Smooth muscle cell (in vitro differentiated cells): ENCODE results near the gene ZNF532. TPM values are rescaled to one million over a fixed set of nuclear protein-coding genes. Genes with fewer than 3 reads are reported as not detected.

ENCODE experiments used
- DNase-seq: peaks from one replicate; lab custom pipeline; 2025; ENCODE audit not compliant: unreplicated experiment; lab: John Stamatoyannopoulos, UW
- H2AFZ ChIP-seq: fragments of 200-600 bp; sonication (generic); 2 replicates; pipeline ENCODE4 v1.6.0; 2016; ENCODE audit warnings: antibody characterized with exemption, low read depth, mild to moderate bottlenecking
- H3F3A ChIP-seq: fragments of 200-600 bp; sonication (generic); 2 replicates; pipeline ENCODE4 v1.6.0; 2017; ENCODE audit warnings: antibody characterized with exemption, low read depth
- H3K27ac ChIP-seq: fragments of 200-600 bp; sonication (generic); 2 replicates; pipeline ENCODE4 v1.5.1; 2016; ENCODE audit warnings: low read depth, mild to moderate bottlenecking
- H3K27me3 ChIP-seq: fragments of 200-600 bp; sonication (generic); 2 replicates; pipeline ENCODE4 v1.6.1; 2016; ENCODE audit warnings: low read depth, mild to moderate bottlenecking
- H3K36me3 ChIP-seq: fragments of 200-600 bp; sonication (generic); 2 replicates; pipeline ENCODE4 v1.5.1; 2016; ENCODE audit warnings: low read depth
- H3K4me1 ChIP-seq: fragments of 200-600 bp; sonication (generic); 2 replicates; pipeline ENCODE4 v1.5.1; 2016; ENCODE audit warnings: low read depth
- H3K4me2 ChIP-seq: fragments of 200-600 bp; sonication (generic); 2 replicates; pipeline ENCODE4 v1.6.0; 2016; ENCODE audit warnings: mild to moderate bottlenecking
- H3K4me3 ChIP-seq: fragments of 200-600 bp; sonication (generic); 2 replicates; pipeline ENCODE4 v1.5.1; 2016; ENCODE audit warnings: mild to moderate bottlenecking
- H3K79me2 ChIP-seq: fragments of 200-600 bp; sonication (generic); 2 replicates; pipeline ENCODE4 v1.6.0; 2016; ENCODE audit warnings: low read depth, mild to moderate bottlenecking
- H3K9ac ChIP-seq: fragments of 200-600 bp; sonication (generic); 2 replicates; pipeline ENCODE4 v1.6.0; 2016; ENCODE audit warnings: low read depth
- H3K9me3 ChIP-seq: fragments of 200-600 bp; sonication (generic); replicated peaks from 2 replicates; pipeline ENCODE4 v1.5.1; 2016; ENCODE audit warnings: low read depth
- H4K20me1 ChIP-seq: fragments of 200-600 bp; sonication (generic); 2 replicates; pipeline ENCODE4 v1.6.0; 2016; ENCODE audit warnings: low read depth
- CTCF ChIP-seq: fragments of 200-600 bp; sonication (generic); IDR thresholded peaks from 2 replicates; pipeline ENCODE4 v1.5.1; 2017; ENCODE audit warnings: borderline replicate concordance, mild to moderate bottlenecking, antibody characterized with exemption; ENCODE audit not compliant: insufficient read depth, poor library complexity, severe bottlenecking
- WGBS: methylation state at CpG from one replicate; pipeline ENCODE4 v1.1.7; 2016; ENCODE audit warnings: low lambda C conversion rate; 5-methylcytosine and 5-hydroxymethylcytosine counted together
- polyA plus RNA-seq: library from polyadenylated mRNA; unstranded; fragments of >200 nt; fragmentation: Nextera tagmentation; extraction: Ambion mirVana; gene quantifications from 2 replicates; pipeline ENCODE4 v1.2.1, GENCODE V29; 2016
- total RNA-seq: library from RNA; depleted of rRNA; stranded (reverse); fragments of >200 nt; gene quantifications from 2 replicates; pipeline ENCODE4 v1.2.3, GENCODE V29; 2014

ZNF532 gene
- total and polyA plus RNA-seq, 2 experiments from 2014 or later, result 31.6 to 126 TPM

GRCh38 chr18:59026831-59027410 is 162.2 kb downstream of the ZNF532 start:
- Histone ChIP-seq H3K4me1 (peaks cover 4% of the 10 kb centered on the region), H2AFZ (no peak overlapping the region), H3K4me2 (no peak overlapping the region), H4K20me1 (no peaks in the 10 kb centered on the region), H3K27me3 (no peaks in the 10 kb centered on the region), H3K4me3 (no peak overlapping the region), H3K36me3 (no peaks in the 10 kb centered on the region), H3F3A (peaks cover 4% of the 10 kb centered on the region), H3K9me3 (no peaks in the 10 kb centered on the region), H3K79me2 (no peaks in the 10 kb centered on the region), H3K9ac (no peak overlapping the region), H3K27ac (no peak overlapping the region)
- no peak for DNase-seq
- TF ChIP-seq CTCF, result no peak
- 81% methylated on average over 12 of the region's 12 CpGs for WGBS

- Histone ChIP-seq H2AFZ (no peak overlapping the region), H3K36me3 (no peaks in the 10 kb centered on the region), H3K4me3 (no peak overlapping the region), H3F3A (no peaks in the 10 kb centered on the region), H3K9me3 (no peaks in the 10 kb centered on the region), H3K27me3 (no peaks in the 10 kb centered on the region), H3K9ac (no peak overlapping the region), H3K79me2 (no peaks in the 10 kb centered on the region), H4K20me1 (no peaks in the 10 kb centered on the region), H3K4me1 (no peaks in the 10 kb centered on the region), H3K27ac (no peak overlapping the region), H3K4me2 (no peak overlapping the region)
- DNase-seq, result no peak
- no peak for TF ChIP-seq CTCF
- 86% methylated on average over 23 of the region's 23 CpGs for WGBS
Measured at GRCh38 chr18:59029663-59030429, 165.2 kb downstream of the ZNF532 start.

GRCh38 chr18:59032308-59032707 is 167.6 kb downstream of the ZNF532 start:
- no peak for TF ChIP-seq CTCF
- DNase-seq, result no peak
- 96% methylated on average over 8 of the region's 8 CpGs for WGBS

GRCh38 chr18:59033359-59033758 is 168.7 kb downstream of the ZNF532 start:
- H2AFZ ChIP-seq, result no peak overlapping the region
- H3K27ac ChIP-seq, result no peak overlapping the region
- no peaks in the 10 kb centered on the region for H3K4me1 ChIP-seq
- TF ChIP-seq CTCF, result no peak
- no peaks in the 10 kb centered on the region for H3K9me3 ChIP-seq
- H4K20me1 ChIP-seq, result no peaks in the 10 kb centered on the region
- H3K79me2 ChIP-seq, result no peaks in the 10 kb centered on the region
- 71% methylated on average over 3 of the region's 3 CpGs for WGBS
- DNase-seq, result no peak
- no peak overlapping the region for H3K4me2 ChIP-seq
- H3K27me3 ChIP-seq, result no peaks in the 10 kb centered on the region
- H3F3A ChIP-seq, result no peaks in the 10 kb centered on the region
- no peak overlapping the region for H3K9ac ChIP-seq
- no peaks in the 10 kb centered on the region for H3K36me3 ChIP-seq
- H3K4me3 ChIP-seq, result no peak overlapping the region

More at GRCh38 chr18:59032308-59032707, 167.6 kb downstream of the ZNF532 start:
- Histone ChIP-seq H4K20me1 (no peaks in the 10 kb centered on the region), H3K4me3 (no peak overlapping the region), H3K79me2 (no peaks in the 10 kb centered on the region), H3K9me3 (no peaks in the 10 kb centered on the region), H3K4me2 (no peak overlapping the region), H3K4me1 (no peaks in the 10 kb centered on the region), H3K27ac (no peak overlapping the region), H3F3A (no peaks in the 10 kb centered on the region), H3K36me3 (no peaks in the 10 kb centered on the region), H2AFZ (no peak overlapping the region), H3K27me3 (no peaks in the 10 kb centered on the region), H3K9ac (no peak overlapping the region)
